ENCODE data around the gene EGFL7.

GRCh38 chr9:136687721-136688223 lies 25.1 kb downstream of the EGFL7 start:
- no peak for TF ChIP-seq CTCF (IDR thresholded peaks at IDR 0.05; ENCODE audit: low read depth, low read length, poor library complexity, severe bottlenecking)
- TF ChIP-seq EZH2phosphoT487 (IDR thresholded peaks at IDR 0.05; ENCODE audit: borderline replicate concordance, low read length), result no peak

All from DOHH2 (cell line).